Duodenal mucosa (tissue), 2 donors: ENCODE results near the gene ADGRD2.

Source experiments
- H3K27ac ChIP-seq: one replicate; pipeline ENCODE4 v1.7.0; 2013; ENCODE audit warnings: low read depth, low read length
- H3K27me3 ChIP-seq, 2 donors: one replicate each; pipeline ENCODE4 v1.7.0; 2013; ENCODE audit warnings: low read length in 2 of 2, control low read depth in 1 of 2; ENCODE audit not compliant: insufficient read depth in 2 of 2, control insufficient read depth in 1 of 2
- H3K36me3 ChIP-seq, 2 donors: one replicate each; pipeline ENCODE4 v1.7.0; 2013; ENCODE audit warnings: low read length in 2 of 2, control low read depth in 1 of 2; ENCODE audit not compliant: insufficient read depth in 2 of 2, control insufficient read depth in 1 of 2
- H3K4me1 ChIP-seq, 2 donors: one replicate each; pipeline ENCODE4 v1.7.0; 2013; ENCODE audit warnings: low read length in 2 of 2, control low read depth in 1 of 2; ENCODE audit not compliant: insufficient read depth in 2 of 2, control insufficient read depth in 1 of 2
- H3K4me3 ChIP-seq, 2 donors: one replicate each; pipeline ENCODE4 v1.7.0; 2013; ENCODE audit warnings: low read length in 2 of 2, low read depth in 1 of 2
- H3K9ac ChIP-seq, 2 donors: one replicate each; pipeline ENCODE4 v1.7.0; 2013; ENCODE audit warnings: low read length in 2 of 2, low read depth in 1 of 2
- H3K9me3 ChIP-seq, 2 donors: one replicate each; pipeline ENCODE4 v1.7.0; 2013; ENCODE audit warnings: low read length in 2 of 2, control low read depth in 1 of 2; ENCODE audit not compliant: control insufficient read depth in 1 of 2

ADGRD2 gene

DNA sequence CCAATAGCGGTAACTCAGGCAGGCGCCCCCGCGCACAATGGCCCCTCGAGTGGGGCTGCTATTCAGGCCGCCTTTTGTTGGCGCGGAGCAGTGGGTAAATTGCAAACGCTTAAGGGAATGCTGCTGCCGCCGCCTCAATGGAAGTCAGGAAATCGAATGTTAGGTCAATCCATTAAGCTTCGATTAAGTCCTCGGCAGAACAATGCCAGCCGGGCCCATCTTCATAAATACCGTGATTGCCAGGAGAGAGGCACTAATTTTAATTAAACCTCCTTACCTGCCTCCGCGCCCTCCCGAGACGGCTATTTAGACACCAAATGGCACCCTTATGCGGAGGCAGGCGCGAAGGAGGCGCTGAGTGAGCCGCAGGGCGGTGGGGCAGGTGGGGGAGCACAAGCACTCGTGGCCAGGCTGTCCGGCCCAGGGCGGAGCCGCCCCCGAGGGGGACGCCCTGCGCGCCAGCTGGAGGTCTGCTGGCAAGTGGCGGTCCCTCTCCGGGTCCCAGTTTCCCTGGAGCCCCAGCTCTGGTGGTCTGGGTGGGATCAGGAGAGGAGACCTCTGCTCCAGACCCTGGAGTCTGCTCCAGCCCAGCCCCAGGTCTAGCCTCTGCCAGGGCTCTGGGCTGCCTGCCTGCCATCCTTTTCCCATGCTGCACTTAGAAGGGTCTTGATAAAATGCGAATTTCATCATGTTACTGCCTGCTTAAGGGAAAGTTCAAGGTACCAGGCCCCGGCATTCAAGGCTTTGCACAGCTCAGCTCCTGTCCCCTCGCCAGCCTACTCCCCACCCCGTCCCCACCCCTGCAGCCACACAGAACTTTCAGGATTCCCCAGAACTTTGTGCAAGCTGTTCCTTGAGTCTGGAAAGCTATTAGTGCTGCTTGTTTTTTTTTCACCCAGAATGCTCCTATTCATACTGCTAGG lies 37.3 kb downstream of the ADGRD2 start:
- Histone ChIP-seq H3K9ac (no peak overlapping the region), H3K36me3 (no peaks in the 10 kb centered on the region), H3K9me3 (no peaks in the 10 kb centered on the region), H3K4me3 (no peak overlapping the region), H3K4me1 (no peaks in the 10 kb centered on the region), H3K27ac (no peak overlapping the region), H3K27me3 (peaks cover 8 to 25% of the 10 kb centered on the region in 2 donors)

DNA sequence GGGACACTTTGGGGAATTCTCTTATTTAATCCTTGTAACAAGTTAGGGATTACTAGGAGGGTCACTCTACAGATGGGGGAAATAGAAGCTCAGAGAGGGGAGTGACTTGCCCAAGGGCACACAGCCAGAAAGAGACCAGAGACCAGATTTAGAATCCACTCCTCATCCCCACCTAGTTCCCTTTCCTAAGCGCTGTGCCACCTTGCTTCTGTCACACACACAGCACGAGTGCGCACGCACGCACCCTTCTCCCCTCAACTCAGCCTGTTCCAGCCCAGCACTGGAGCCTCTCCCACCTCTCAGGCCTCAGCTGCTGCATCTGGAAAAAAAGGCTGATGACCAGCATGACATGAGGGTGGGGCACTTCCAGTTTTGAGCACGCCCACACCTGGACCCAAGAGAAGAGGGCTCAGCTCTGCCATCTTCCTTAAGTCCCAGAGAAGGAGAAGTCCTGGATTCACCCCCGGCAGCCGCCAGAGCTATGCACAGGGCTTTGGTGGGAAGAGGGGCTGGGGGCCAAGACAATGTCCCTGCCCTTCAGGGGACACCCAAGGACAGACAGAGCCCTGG lies 38.5 kb downstream of the ADGRD2 start:
- no peaks in the 10 kb centered on the region for H3K36me3 ChIP-seq
- no peak overlapping the region for H3K9ac ChIP-seq
- H3K4me3 ChIP-seq = no peak overlapping the region
- no peaks in the 10 kb centered on the region for H3K9me3 ChIP-seq
- H3K4me1 ChIP-seq = no peaks in the 10 kb centered on the region
- H3K27ac ChIP-seq = no peak overlapping the region
- peaks cover 8 to 25% of the 10 kb centered on the region in 2 donors for H3K27me3 ChIP-seq

DNA sequence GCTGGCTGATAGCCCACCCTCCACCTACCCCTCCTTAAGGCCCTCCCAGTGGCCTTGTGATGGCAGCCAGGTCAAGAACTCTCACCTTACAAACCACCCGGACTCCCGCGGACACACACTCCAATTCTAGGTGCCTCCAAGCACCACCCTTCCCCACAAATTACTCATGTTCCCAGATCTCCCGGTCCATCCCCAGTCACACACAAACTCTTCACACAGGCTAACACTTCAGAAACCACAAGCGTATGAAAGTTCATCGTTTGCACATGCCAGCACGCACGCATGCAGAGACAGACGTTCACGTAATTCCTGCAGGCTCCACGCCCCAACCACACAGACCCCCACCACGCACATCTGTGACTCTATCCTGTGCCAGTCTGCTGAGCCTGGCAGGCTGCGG lies 39.0 kb downstream of the ADGRD2 start:
- Histone ChIP-seq H3K27me3 (peaks cover 8 to 25% of the 10 kb centered on the region in 2 donors), H3K27ac (no peak overlapping the region), H3K4me1 (no peaks in the 10 kb centered on the region), H3K4me3 (no peak overlapping the region), H3K9ac (no peak overlapping the region), H3K9me3 (no peaks in the 10 kb centered on the region), H3K36me3 (no peaks in the 10 kb centered on the region)

DNA sequence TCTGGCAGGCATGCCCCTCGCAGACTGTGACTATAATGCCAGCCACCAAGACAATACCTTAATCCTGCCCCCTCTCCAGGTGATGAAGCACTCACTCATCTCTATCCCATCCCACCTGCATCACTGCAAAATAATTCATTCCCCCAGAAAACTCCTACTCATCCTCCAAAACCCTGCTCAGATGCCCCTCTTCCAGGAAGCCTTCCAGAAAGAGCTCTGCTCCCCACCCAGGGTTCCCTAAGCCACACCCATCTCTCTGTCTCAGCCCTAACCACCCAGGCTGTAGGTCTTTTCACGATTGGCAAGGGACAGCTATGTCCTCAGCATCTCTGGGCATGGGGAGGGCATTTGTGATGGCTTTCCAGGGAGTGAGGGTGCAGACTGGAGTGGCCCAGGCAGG lies 39.8 kb downstream of the ADGRD2 start:
- H3K4me3 ChIP-seq = no peak overlapping the region
- no peaks in the 10 kb centered on the region for H3K36me3 ChIP-seq
- H3K9ac ChIP-seq = no peak overlapping the region
- H3K27ac ChIP-seq = no peak overlapping the region
- peaks cover 8 to 25% of the 10 kb centered on the region in 2 donors for H3K27me3 ChIP-seq
- H3K4me1 ChIP-seq = no peaks in the 10 kb centered on the region
- H3K9me3 ChIP-seq = no peaks in the 10 kb centered on the region

DNA sequence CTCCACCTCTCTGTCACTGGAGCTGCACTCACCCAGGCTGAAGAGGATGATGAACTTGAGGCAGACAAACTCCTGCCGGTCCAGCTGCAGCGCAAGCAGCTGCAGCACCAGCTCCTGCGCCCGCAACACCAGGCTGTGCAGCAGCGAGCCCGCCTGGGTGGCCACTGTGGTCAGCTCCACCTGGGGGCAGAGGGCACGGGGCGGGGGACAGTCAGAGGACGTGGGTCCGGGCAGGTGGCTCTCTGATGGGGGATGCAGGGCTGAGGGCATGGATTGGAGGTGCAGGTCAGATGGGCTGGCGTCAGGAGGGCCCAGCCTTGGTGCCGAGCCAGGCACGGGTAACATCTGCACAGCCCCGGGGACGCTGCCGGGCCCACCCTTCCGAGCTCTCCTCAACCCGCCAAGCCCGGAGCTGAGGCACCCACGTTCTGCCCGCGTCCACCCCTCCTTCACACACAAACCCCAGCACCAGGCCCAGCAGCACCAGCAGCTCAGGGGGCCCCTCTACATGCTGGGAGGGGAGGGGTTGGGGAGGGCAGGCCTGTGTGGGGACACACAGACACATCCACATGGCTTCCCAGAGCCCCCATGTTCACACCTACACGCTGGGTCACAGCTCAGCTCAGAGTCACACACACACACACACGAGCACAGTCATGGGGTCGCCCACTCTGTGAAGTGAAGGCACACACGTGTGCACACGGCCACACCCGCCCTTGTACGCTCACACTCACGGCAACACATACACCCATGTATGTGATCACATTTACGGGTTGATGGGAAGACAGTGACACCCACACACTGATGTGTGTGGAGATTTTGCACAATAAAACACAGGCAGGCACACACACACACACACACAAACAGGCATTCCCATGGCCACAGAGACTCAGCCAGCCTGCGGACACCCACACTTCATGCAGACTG lies 41.1 kb downstream of the ADGRD2 start:
- no peak overlapping the region for H3K4me3 ChIP-seq
- no peaks in the 10 kb centered on the region for H3K9me3 ChIP-seq
- no peaks in the 10 kb centered on the region for H3K36me3 ChIP-seq
- no peak overlapping the region for H3K9ac ChIP-seq
- peaks cover 5 to 27% of the 10 kb centered on the region in 2 donors for H3K27me3 ChIP-seq
- no peak overlapping the region for H3K27ac ChIP-seq
- no peaks in the 10 kb centered on the region for H3K4me1 ChIP-seq

DNA sequence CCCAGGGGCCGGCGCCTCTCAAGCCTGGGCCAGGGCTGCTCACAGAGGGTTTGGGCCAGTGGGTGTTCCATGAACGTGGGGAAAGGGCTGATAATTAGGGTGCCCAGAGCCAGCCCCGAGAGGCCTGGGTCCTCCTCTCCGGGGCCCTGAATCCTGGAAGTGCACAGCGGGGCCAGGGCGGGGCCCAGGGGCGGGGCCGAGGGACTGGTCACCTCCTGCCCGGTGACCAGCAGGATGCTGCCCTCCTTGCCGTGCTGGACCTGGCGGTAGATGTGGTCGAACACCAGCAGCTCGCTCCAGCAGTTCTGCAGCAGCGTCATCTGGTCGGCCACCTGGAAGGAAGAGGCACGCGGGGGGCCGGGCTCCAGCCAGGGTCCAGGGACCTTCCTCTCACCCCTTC lies 42.6 kb downstream of the ADGRD2 start:
- no peak overlapping the region for H3K9ac ChIP-seq
- peaks cover 4 to 15% of the 10 kb centered on the region in 2 donors for H3K27me3 ChIP-seq
- H3K9me3 ChIP-seq = no peaks in the 10 kb centered on the region
- no peak overlapping the region for H3K4me3 ChIP-seq
- H3K27ac ChIP-seq = no peak overlapping the region
- no peaks in the 10 kb centered on the region for H3K4me1 ChIP-seq
- no peaks in the 10 kb centered on the region for H3K36me3 ChIP-seq

DNA sequence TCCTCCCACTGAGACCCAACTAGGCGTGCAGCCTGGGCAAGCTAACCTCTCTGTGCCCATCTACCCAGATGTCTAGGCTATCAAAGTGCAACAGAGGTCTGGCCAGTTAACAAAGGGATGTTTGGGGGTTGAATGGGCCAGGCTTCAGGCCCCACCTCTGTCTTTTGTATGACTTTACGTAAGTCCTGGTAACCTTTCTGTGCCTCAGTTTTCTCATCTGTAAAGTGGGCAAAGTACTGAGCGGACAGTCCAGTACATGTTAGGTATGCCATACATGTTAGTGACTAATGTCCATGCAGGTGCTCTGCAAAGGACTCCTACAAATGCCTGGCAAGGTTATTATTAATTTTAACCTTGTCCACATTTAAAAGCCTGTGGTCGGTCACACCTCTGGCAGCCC lies 43.0 kb downstream of the ADGRD2 start:
- no peak overlapping the region for H3K4me3 ChIP-seq
- no peaks in the 10 kb centered on the region for H3K4me1 ChIP-seq
- H3K27me3 ChIP-seq = peaks cover 4 to 15% of the 10 kb centered on the region in 2 donors
- no peak overlapping the region for H3K27ac ChIP-seq
- H3K9me3 ChIP-seq = no peaks in the 10 kb centered on the region
- no peaks in the 10 kb centered on the region for H3K36me3 ChIP-seq
- H3K9ac ChIP-seq = no peak overlapping the region

DNA sequence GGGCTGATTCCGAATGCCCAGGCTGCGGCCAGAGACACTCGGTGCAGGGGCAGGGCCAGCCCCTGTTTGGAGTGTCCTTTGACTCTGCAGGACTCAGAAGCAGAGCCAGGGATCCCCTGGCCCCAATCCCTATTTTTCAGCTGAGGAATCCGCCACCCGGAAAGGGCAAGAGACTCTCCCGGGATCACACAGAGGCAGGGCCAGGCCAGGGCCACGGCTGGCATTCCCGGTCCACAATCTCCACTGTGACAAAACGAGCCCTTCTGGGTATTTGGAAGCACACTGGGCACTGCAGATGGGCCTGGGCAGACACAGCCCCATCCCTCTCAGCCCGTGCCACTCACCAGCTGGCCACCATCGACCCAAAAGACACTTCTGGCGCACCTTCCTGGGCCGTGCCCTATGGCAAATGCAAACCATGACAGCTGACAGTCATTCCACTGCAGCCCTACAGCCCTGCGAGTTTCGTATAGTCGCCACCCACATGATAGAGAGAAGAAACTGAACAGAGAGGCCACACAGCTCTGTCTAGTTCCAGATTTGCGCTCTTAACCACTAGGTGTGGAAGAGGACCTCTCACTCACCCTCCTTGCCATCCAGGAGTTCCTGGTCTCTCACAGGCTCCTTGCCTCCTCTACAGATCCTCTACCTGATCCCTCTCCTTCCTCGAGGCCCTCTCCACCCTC lies 43.7 kb downstream of the ADGRD2 start:
- H3K36me3 ChIP-seq = no peaks in the 10 kb centered on the region
- no peak overlapping the region for H3K4me3 ChIP-seq
- no peak overlapping the region for H3K9ac ChIP-seq
- H3K27me3 ChIP-seq = peaks cover 4 to 10% of the 10 kb centered on the region in 2 donors
- no peaks in the 10 kb centered on the region for H3K9me3 ChIP-seq
- no peak overlapping the region for H3K27ac ChIP-seq
- H3K4me1 ChIP-seq = no peaks in the 10 kb centered on the region

DNA sequence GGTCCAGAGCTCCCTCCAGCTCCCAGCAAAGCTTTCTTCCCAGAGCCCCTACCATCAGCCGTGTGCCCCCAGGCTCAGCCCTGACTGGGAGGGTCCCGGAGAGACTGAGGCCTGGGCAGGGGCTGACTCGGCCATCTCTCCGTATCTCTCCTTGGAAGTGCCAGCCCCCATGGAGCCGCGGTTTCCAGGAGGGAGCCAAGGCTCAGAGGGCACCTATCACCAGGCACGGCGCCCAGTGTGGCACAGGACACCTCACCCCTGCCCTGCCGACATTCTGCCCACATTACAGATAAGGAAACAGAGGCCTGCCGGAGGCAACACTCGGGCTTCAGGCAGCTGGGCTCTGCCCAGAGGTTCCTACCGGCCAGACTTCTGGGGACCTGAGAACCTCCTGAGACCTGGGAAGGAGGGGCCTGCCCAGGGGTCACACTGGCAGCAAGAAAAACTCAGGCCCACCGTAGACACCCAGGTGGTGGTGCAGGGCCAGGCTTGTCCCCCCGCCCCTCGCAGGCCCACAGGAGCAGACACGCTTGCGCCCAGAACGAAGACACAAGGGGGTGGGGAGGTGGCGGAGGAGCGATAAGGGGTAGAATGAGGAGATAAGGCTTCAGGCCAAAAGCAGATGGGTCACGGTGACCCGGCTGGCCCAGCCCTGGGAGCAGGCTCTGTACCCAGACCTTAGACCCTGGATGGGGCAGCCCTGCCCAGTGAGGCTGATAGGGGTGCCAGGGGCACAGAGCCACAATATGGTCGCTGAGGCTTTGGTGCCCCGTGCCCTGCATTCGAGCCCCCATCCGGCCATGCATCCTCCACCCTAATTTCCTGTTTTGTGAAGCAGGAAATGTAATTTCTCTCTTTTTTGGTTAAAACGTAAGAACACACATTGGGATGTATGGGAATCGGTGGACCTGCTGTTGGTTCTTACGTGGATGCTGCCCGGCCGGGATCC lies 45.1 kb downstream of the ADGRD2 start:
- Histone ChIP-seq H3K27me3 (peaks cover 0 to 11% of the 10 kb centered on the region in 2 donors), H3K9ac (no peak overlapping the region), H3K36me3 (no peaks in the 10 kb centered on the region), H3K4me3 (no peak overlapping the region), H3K9me3 (no peaks in the 10 kb centered on the region), H3K27ac (no peak overlapping the region), H3K4me1 (no peaks in the 10 kb centered on the region)
